Loucy (cell line): ENCODE data around the gene KDSR.

ENCODE experiments used
- CTCF ChIP-seq: fragments of 200-600 bp; sonication (generic); conservative IDR thresholded peaks from 2 replicates; pipeline ENCODE4 v1.5.1; 2014; ENCODE audit warnings: mild to moderate bottlenecking, antibody characterized with exemption, low read length
- EZH2phosphoT487 ChIP-seq: fragments of 200-600 bp; IDR thresholded peaks from 2 replicates; pipeline ENCODE4 v1.6.1; 2018; ENCODE audit warnings: antibody characterized with exemption, mild to moderate bottlenecking, moderate library complexity, borderline replicate concordance

GRCh38 chr18:63287691-63288220, 79.2 kb downstream of the KDSR start:
- TF ChIP-seq CTCF (no peak), EZH2phosphoT487 (no peak)
